ENCODE results near the gene ITGB4.

ITGB4 gene

GRCh38 chr17:75785016-75785890 is 64.0 kb downstream of the ITGB4 start:
- no peak for DNase-seq (ENCODE audit: low read depth, low spot score)

- DNase-seq (ENCODE audit: low read depth, low spot score) = no peak
Observed at GRCh38 chr17:75791254-75791653, 70.0 kb downstream of the ITGB4 start.

GRCh38 chr17:75793460-75793859 is 72.2 kb downstream of the ITGB4 start:
- DNase-seq (ENCODE audit: low read depth, low spot score) = no peak

- no peak for DNase-seq (ENCODE audit: low read depth, low spot score)
Observed at GRCh38 chr17:75795820-75796607, 74.8 kb downstream of the ITGB4 start.

GRCh38 chr17:75799402-75799801 is 78.1 kb downstream of the ITGB4 start:
- no peak for DNase-seq (ENCODE audit: low read depth, low spot score)

- DNase-seq (ENCODE audit: low read depth, low spot score) = no peak
Observed at GRCh38 chr17:75803883-75804282, 82.6 kb downstream of the ITGB4 start.

GRCh38 chr17:75806822-75807500 is 85.7 kb downstream of the ITGB4 start:
- no peak for DNase-seq (ENCODE audit: low read depth, low spot score)
